Smooth muscle cell (in vitro differentiated cells): ENCODE data around the gene MTX1. TPM values are rescaled to one million over a fixed set of nuclear protein-coding genes. Genes with fewer than 3 reads are reported as not detected.

Experiments used
- DNase-seq: peaks from one replicate; lab custom pipeline; 2025; ENCODE audit not compliant: unreplicated experiment; lab: John Stamatoyannopoulos, UW
- H2AFZ ChIP-seq: fragments of 200-600 bp; sonication (generic); 2 replicates; pipeline ENCODE4 v1.6.0; 2016; ENCODE audit warnings: antibody characterized with exemption, low read depth, mild to moderate bottlenecking
- H3F3A ChIP-seq: fragments of 200-600 bp; sonication (generic); 2 replicates; pipeline ENCODE4 v1.6.0; 2017; ENCODE audit warnings: antibody characterized with exemption, low read depth
- H3K27ac ChIP-seq: fragments of 200-600 bp; sonication (generic); 2 replicates; pipeline ENCODE4 v1.5.1; 2016; ENCODE audit warnings: low read depth, mild to moderate bottlenecking
- H3K27me3 ChIP-seq: fragments of 200-600 bp; sonication (generic); 2 replicates; pipeline ENCODE4 v1.6.1; 2016; ENCODE audit warnings: low read depth, mild to moderate bottlenecking
- H3K36me3 ChIP-seq: fragments of 200-600 bp; sonication (generic); 2 replicates; pipeline ENCODE4 v1.5.1; 2016; ENCODE audit warnings: low read depth
- H3K4me1 ChIP-seq: fragments of 200-600 bp; sonication (generic); 2 replicates; pipeline ENCODE4 v1.5.1; 2016; ENCODE audit warnings: low read depth
- H3K4me2 ChIP-seq: fragments of 200-600 bp; sonication (generic); 2 replicates; pipeline ENCODE4 v1.6.0; 2016; ENCODE audit warnings: mild to moderate bottlenecking
- H3K4me3 ChIP-seq: fragments of 200-600 bp; sonication (generic); 2 replicates; pipeline ENCODE4 v1.5.1; 2016; ENCODE audit warnings: mild to moderate bottlenecking
- H3K79me2 ChIP-seq: fragments of 200-600 bp; sonication (generic); 2 replicates; pipeline ENCODE4 v1.6.0; 2016; ENCODE audit warnings: low read depth, mild to moderate bottlenecking
- H3K9ac ChIP-seq: fragments of 200-600 bp; sonication (generic); 2 replicates; pipeline ENCODE4 v1.6.0; 2016; ENCODE audit warnings: low read depth
- H3K9me3 ChIP-seq: fragments of 200-600 bp; sonication (generic); replicated peaks from 2 replicates; pipeline ENCODE4 v1.5.1; 2016; ENCODE audit warnings: low read depth
- H4K20me1 ChIP-seq: fragments of 200-600 bp; sonication (generic); 2 replicates; pipeline ENCODE4 v1.6.0; 2016; ENCODE audit warnings: low read depth
- WGBS: methylation state at CpG from one replicate; pipeline ENCODE4 v1.1.7; 2016; ENCODE audit warnings: low lambda C conversion rate; 5-methylcytosine and 5-hydroxymethylcytosine counted together
- polyA plus RNA-seq: library from polyadenylated mRNA; unstranded; fragments of >200 nt; fragmentation: Nextera tagmentation; extraction: Ambion mirVana; gene quantifications from 2 replicates; pipeline ENCODE4 v1.2.1, GENCODE V29; 2016
- total RNA-seq: library from RNA; depleted of rRNA; stranded (reverse); fragments of >200 nt; gene quantifications from 2 replicates; pipeline ENCODE4 v1.2.3, GENCODE V29; 2014
- TF ChIP-seq, protein P1 (sequence below): fragments of 200-600 bp; sonication (generic); IDR thresholded peaks from 2 replicates; pipeline ENCODE4 v1.5.1; 2017; ENCODE audit warnings: borderline replicate concordance, mild to moderate bottlenecking, antibody characterized with exemption; ENCODE audit not compliant: insufficient read depth, poor library complexity, severe bottlenecking

MTX1 gene
- total and polyA plus RNA-seq, 2 experiments from 2014 or later = 45.2 to 109 TPM

DNA sequence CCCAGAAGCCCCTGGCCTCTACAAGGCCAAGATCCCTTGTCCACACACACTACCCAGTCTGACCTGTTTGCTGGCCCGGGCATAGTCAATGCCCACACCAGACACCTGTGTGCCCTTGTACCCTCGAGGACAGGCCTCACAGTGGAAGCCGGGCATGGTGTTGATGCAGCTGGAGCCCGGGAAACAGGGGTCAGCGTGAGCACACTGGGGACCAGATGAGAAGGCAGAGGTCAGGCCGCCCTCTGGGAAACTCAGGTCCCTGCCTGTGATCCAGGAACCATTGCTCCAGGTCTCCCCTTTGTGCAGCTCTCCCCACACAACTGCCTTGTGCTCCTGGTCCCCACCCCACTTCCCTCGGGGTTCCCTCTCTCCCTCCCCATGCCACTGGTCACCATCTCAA is 6.3 kb upstream of the MTX1 start:
- no peaks in the 10 kb centered on the region for H4K20me1 ChIP-seq
- no peak overlapping the region for H3K27ac ChIP-seq
- DNase-seq = no peak
- no peaks in the 10 kb centered on the region for H3K27me3 ChIP-seq
- H3K9ac ChIP-seq = no peak overlapping the region
- H3F3A ChIP-seq = peaks cover under 1% of the 10 kb centered on the region
- no peak overlapping the region for H3K4me3 ChIP-seq
- TF ChIP-seq, protein P1, sequence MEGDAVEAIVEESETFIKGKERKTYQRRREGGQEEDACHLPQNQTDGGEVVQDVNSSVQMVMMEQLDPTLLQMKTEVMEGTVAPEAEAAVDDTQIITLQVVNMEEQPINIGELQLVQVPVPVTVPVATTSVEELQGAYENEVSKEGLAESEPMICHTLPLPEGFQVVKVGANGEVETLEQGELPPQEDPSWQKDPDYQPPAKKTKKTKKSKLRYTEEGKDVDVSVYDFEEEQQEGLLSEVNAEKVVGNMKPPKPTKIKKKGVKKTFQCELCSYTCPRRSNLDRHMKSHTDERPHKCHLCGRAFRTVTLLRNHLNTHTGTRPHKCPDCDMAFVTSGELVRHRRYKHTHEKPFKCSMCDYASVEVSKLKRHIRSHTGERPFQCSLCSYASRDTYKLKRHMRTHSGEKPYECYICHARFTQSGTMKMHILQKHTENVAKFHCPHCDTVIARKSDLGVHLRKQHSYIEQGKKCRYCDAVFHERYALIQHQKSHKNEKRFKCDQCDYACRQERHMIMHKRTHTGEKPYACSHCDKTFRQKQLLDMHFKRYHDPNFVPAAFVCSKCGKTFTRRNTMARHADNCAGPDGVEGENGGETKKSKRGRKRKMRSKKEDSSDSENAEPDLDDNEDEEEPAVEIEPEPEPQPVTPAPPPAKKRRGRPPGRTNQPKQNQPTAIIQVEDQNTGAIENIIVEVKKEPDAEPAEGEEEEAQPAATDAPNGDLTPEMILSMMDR = no peak
- H2AFZ ChIP-seq = no peak overlapping the region
- WGBS = 93% methylated on average over 6 of the region's 7 CpGs
- no peak overlapping the region for H3K4me2 ChIP-seq
- no peaks in the 10 kb centered on the region for H3K79me2 ChIP-seq
- H3K36me3 ChIP-seq = no peaks in the 10 kb centered on the region
- H3K9me3 ChIP-seq = no peaks in the 10 kb centered on the region
- peaks cover under 1% of the 10 kb centered on the region for H3K4me1 ChIP-seq

DNA sequence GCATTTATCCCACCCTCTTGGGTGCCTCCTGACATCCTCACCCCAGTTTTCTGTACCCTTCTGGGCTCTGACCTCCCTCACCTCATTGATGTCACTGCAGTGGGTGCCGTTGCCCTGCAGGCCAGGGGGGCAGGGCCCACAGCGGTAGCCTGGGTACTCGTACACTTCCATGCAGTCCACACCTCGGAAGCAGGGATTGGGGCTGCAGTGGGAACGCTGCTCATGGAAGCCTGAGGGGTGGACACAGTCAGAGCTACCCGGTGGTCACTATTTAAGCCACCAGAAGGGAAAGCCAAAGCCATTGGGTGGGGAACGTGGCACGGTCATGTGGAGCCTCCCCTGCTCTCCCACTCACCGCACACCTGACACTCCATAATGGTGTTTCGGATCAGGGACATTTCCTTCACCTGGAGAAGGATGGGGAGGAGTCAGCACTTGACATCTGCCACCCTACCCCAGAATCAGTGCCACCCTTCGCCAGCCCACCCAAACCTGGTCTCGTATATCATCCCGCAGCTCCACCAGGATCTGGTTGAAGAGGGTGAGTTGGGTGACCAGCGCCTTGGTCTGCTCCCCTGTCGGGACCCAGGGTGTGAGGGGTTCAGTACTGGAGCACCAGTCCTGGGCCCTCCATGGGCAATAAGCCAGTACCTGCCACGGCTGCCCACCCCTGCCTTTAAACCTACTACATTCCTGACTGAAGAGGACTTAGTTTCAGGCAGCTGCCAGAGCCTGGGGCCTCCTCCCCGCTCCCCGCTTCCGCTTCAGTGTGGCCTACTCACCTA is 5.6 kb upstream of the MTX1 start:
- Histone ChIP-seq H4K20me1 (no peaks in the 10 kb centered on the region), H2AFZ (no peak overlapping the region), H3K9ac (no peak overlapping the region), H3K4me3 (no peak overlapping the region), H3K27ac (no peak overlapping the region), H3K4me2 (no peak overlapping the region), H3K79me2 (no peaks in the 10 kb centered on the region), H3K9me3 (no peaks in the 10 kb centered on the region), H3K4me1 (no peaks in the 10 kb centered on the region), H3K27me3 (no peaks in the 10 kb centered on the region), H3K36me3 (no peaks in the 10 kb centered on the region), H3F3A (peaks cover 4% of the 10 kb centered on the region)
- 94% methylated on average over 19 of the region's 19 CpGs for WGBS
- DNase-seq = no peak
- TF ChIP-seq, protein P1 = no peak

DNA sequence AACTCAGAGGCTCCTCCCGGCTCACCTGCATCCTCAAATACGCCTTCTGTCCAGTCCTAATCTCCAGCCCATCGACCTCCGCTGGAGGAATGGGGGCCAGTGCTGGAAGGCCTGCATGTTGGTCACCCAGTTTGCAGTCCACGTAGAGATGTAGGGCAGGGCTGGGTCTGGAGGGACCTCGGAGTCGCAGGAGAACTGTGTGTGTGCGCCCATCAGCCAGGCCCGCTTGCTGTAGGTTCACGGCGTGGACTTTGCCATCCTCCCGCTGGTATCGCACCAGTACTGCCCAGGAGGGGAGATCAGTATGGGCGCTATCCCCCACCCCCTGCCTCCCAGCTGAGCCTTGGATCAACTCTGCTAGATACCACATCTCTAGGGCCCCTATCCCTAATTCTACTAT is 3.5 kb upstream of the MTX1 start:
- 92% methylated on average over 14 of the region's 14 CpGs for WGBS
- Histone ChIP-seq H3K36me3 (no peaks in the 10 kb centered on the region), H3K9ac (no peak overlapping the region)

More for the DNA sequence above, 3.5 kb upstream of the MTX1 start:
- peaks cover 9% of the 10 kb centered on the region for H3K4me1 ChIP-seq
- DNase-seq = no peak
- H3K4me2 ChIP-seq = no peak overlapping the region
- peaks cover 8% of the 10 kb centered on the region for H3K79me2 ChIP-seq
- H3K27ac ChIP-seq = no peak overlapping the region
- H3K4me3 ChIP-seq = no peak overlapping the region
- H3K9me3 ChIP-seq = no peaks in the 10 kb centered on the region
- peaks cover 4% of the 10 kb centered on the region for H3F3A ChIP-seq
- H3K27me3 ChIP-seq = no peaks in the 10 kb centered on the region
- no peak overlapping the region for H2AFZ ChIP-seq
- TF ChIP-seq, protein P1 = no peak
- H4K20me1 ChIP-seq = no peaks in the 10 kb centered on the region
